BJ (cell line): ENCODE data around the gene CLIP3. TPM values are rescaled to one million over a fixed set of nuclear protein-coding genes. Genes with fewer than 3 reads are reported as not detected.

Experiments
- CTCF ChIA-PET: fragments of 350-600 bp; formaldehyde crosslinking; extraction: SDS; loops from one replicate; lab custom pipeline; 2021; ENCODE audit warnings: antibody characterized with exemption, inconsistent platforms; lab: Yijun Ruan, JAX
- POLR2A ChIA-PET: fragments of 300-600 bp; sonication (Branson Sonifier 250); formaldehyde crosslinking; extraction: SDS; loops from one replicate; lab custom pipeline; 2021; ENCODE audit warnings: antibody characterized with exemption; lab: Charles Lee
- DNase-seq: peaks from one replicate; pipeline ENCODE4 v3.0.0-alpha.2; 2011; ENCODE audit warnings: low read depth
- H3K27me3 ChIP-seq: 2 replicates; pipeline ENCODE4 v1.6.0; 2011; ENCODE audit warnings: low read length; ENCODE audit not compliant: control insufficient read depth, insufficient read depth
- H3K36me3 ChIP-seq: 2 replicates; pipeline ENCODE4 v1.5.1; 2011; ENCODE audit warnings: low read length; ENCODE audit not compliant: control insufficient read depth, insufficient read depth
- H3K4me3 ChIP-seq: 2 replicates; pipeline ENCODE4 v1.5.1; 2011; ENCODE audit warnings: low read depth, mild to moderate bottlenecking, control low read depth, low read length
- polyA plus RNA-seq: library from polyadenylated mRNA; depleted of rRNA; stranded (reverse); fragments of >200 nt; gene quantifications from 2 replicates; pipeline ENCODE4 v1.2.3, GENCODE V29; 2011
- TF ChIP-seq, protein P1 (sequence below): IDR thresholded peaks from 2 replicates; pipeline ENCODE4 v1.5.1; 2011; ENCODE audit warnings: low read depth, mild to moderate bottlenecking, control low read depth, inconsistent platforms, low read length, moderate library complexity; ENCODE audit not compliant: insufficient read depth

CLIP3 gene
- polyA plus RNA-seq, 1 experiment = 23.9 TPM

DNA sequence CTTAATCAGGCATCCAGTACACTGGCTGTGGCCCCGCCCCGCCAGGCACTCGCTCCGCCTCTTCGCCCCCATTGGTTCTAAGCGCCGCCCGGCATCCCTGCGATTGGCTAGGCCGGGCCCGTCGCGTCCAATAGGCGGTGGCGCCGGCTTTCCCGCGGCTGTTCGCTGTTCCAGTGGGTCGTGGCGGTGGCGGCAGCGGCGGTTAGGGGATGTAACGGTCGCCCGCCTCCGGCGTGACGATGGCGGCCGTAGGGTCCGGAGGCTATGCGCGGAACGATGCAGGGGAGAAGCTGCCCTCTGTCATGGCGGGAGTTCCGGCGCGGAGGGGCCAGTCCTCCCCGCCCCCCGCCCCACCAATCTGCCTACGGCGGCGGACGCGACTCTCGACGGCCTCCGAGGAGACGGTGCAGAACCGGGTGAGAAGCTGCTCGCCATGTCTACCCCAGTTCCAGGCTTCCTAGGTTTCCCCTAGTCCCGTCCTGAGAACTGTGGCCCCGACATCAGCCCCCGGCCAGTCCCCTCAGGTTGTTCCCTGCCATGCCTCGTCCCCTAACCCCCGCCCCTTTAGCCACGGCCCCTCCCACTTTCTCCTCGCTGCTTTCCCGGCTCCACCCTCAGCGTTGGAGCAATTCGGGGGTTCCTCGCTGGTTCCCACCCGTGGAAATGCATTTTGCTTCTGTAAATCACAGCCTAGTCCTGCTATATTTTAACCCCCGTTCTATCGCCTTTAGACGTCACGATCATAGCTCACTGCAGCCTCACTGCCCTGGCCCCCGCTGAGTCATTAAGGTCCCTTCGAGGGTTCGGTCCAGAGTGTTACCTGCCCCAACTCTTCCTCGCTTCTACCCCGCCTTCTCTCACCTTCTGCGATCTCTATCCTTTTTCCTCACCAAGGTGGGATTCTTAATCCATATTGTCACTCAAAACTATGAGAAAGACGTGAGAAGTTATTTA, 22.3 kb upstream of the CLIP3 start, which contains the start of gene WDR62:
TSS of gene WDR62 (plus strand) at position 165 of the 954 bp plus-strand sequence. CDS start at position 240, 75 bp downstream.
- ChIA-PET CTCF (interaction anchor here (0.6 to 1.6 kb wide), 4 partner anchors 41 to 123 kb away, joined by 3 to 5 read pairs (median 4); partner anchors contain the start of gene ALKBH6), POLR2A (no interaction called here)
- H3K27me3 ChIP-seq = no peaks in the 10 kb centered on the region
- TF ChIP-seq, protein P1, sequence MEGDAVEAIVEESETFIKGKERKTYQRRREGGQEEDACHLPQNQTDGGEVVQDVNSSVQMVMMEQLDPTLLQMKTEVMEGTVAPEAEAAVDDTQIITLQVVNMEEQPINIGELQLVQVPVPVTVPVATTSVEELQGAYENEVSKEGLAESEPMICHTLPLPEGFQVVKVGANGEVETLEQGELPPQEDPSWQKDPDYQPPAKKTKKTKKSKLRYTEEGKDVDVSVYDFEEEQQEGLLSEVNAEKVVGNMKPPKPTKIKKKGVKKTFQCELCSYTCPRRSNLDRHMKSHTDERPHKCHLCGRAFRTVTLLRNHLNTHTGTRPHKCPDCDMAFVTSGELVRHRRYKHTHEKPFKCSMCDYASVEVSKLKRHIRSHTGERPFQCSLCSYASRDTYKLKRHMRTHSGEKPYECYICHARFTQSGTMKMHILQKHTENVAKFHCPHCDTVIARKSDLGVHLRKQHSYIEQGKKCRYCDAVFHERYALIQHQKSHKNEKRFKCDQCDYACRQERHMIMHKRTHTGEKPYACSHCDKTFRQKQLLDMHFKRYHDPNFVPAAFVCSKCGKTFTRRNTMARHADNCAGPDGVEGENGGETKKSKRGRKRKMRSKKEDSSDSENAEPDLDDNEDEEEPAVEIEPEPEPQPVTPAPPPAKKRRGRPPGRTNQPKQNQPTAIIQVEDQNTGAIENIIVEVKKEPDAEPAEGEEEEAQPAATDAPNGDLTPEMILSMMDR = no peak
- H3K36me3 ChIP-seq = no peaks in the 10 kb centered on the region
- H3K4me3 ChIP-seq = peak within 1 kb of the TSS; percentile 70
- DNase-seq = no peak

DNA sequence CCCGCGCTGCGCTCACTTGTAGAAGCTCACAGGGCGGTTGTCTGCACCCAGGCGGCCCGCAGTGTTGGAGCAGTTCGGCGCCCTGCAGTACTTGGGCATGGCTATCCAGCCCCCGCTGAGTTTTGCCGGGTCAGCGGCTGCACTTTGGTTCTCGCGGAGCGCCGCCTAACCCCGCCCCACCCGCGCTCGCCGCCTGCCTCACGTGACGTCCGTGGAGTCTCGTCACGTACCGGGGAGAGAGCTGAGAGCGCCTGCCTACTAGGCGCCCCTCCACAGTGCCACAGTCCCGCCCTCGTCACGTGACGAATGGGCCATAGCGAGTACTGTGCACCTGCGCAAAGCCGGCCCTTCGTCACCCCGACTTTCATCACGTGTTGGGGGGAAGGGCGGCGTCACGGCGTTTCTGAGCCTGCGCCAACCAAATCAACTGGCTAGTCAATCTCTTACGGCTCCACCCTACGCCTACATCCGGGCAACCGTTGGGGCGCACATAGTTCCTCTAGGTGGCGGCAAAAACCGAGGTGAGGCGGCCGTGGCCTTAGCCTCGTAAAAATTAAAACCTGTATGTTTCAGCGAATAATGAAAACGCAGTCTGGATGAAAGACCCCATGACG, 21.6 kb upstream of the CLIP3 start, which contains the start of gene THAP8:
TSS of gene THAP8 (minus strand) at position 167 of the 614 bp plus-strand sequence. CDS start at position 99, 68 bp downstream.
- H3K27me3 ChIP-seq = no peaks in the 10 kb centered on the region
- POLR2A ChIA-PET = interaction anchor here (1.0 kb wide), 1 partner anchor 59 kb away, joined by 3 read pairs; no protein-coding TSS in a partner anchor
- TF ChIP-seq, protein P1 = peak; percentile 61
- peak within 1 kb of the TSS; percentile 70 for H3K4me3 ChIP-seq
- CTCF ChIA-PET = interaction anchor here (0.6 to 1.6 kb wide), 4 partner anchors 12 to 122 kb away, joined by 3 to 5 read pairs (median 3); partner anchors contain the start of gene ALKBH6
- peak; percentile 98 for DNase-seq
- H3K36me3 ChIP-seq = no peaks in the 10 kb centered on the region

GRCh38 chr19:36051637-36052036, 19.0 kb upstream of the CLIP3 start:
- ChIA-PET POLR2A (no interaction called here), CTCF (no interaction called here)
- TF ChIP-seq, protein P1 = no peak
- DNase-seq = no peak
- Histone ChIP-seq H3K36me3 (no peaks in the 10 kb centered on the region), H3K4me3 (no peak overlapping the region), H3K27me3 (no peaks in the 10 kb centered on the region)

DNA sequence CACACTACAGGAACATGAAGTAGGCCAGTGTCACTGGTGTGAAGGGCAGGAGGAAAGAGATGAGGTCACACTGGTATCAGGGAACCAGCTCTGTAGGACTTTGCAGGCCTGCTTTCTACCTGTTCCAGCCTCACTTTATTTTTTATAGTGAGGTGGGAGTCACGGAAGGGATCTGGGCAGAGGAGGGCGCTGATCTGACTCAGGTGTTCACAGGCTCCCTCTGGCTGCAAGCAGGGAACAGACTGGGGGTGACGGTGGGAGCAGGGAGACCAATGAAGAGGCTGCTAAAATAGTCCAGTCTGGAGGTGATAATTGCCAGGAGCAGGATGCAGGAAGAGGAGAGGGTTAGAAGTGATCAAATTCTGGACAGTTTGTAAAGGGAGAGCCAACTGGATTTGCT, 18.6 kb upstream of the CLIP3 start:
- TF ChIP-seq, protein P1 = 0 out of 2 replicates have a peak, but pooled peaks have one; percentile 27
- Histone ChIP-seq H3K27me3 (no peaks in the 10 kb centered on the region), H3K36me3 (no peaks in the 10 kb centered on the region), H3K4me3 (no peak overlapping the region)
- POLR2A ChIA-PET = no interaction called here
- DNase-seq = no peak
- CTCF ChIA-PET = no interaction called here
